H1 (cell line): ENCODE results near the gene TMC6. TPM values are rescaled to one million over a fixed set of nuclear protein-coding genes. Genes with fewer than 3 reads are reported as not detected.

Experiments
- CTCF ChIA-PET: fragments of 300-600 bp; sonication (Branson Sonifier 250); formaldehyde crosslinking; loops from one replicate; lab custom pipeline; 2021; ENCODE audit not compliant: partially characterized antibody; lab: Charles Lee
- POLR2A ChIA-PET: fragments of 300-600 bp; sonication (Branson Sonifier 250); formaldehyde crosslinking; loops from one replicate; lab custom pipeline; 2021; ENCODE audit warnings: inconsistent platforms; ENCODE audit not compliant: partially characterized antibody; lab: Charles Lee
- DNase-seq, 2 experiments: peaks; one replicate each; pipeline versions ENCODE4 v3.0.0 to v3.0.0-alpha.2; 2010 to 2022; ENCODE audit warnings: low spot score in 2 of 2, low read depth in 1 of 2, mixed read lengths in 1 of 2
- FAIRE-seq: peaks from 2 replicates; lab custom pipeline; 2011; peaks lifted over from hg19 to GRCh38; lab: Jason Lieb, UNC
- H2AFZ ChIP-seq: 2 replicates; pipeline ENCODE4 v1.8.1; 2012; ENCODE audit warnings: low read length, inconsistent platforms
- H2AK5ac ChIP-seq: 2 replicates; pipeline ENCODE4 v1.6.1; 2013; ENCODE audit warnings: low read depth, low read length
- H2BK120ac ChIP-seq: replicated peaks from 2 replicates; pipeline ENCODE3; 2013; ENCODE audit warnings: low read depth, low read length, inconsistent platforms
- H2BK12ac ChIP-seq: 2 replicates; pipeline ENCODE4 v1.6.1; 2013; ENCODE audit warnings: low read depth, low read length
- H2BK15ac ChIP-seq: 2 replicates; pipeline ENCODE4 v1.6.1; 2013; ENCODE audit warnings: low read length
- H2BK20ac ChIP-seq: 2 replicates; pipeline ENCODE4 v1.6.1; 2013; ENCODE audit warnings: low read length
- H2BK5ac ChIP-seq: 2 replicates; pipeline ENCODE4 v1.6.1; 2013; ENCODE audit warnings: low read depth, low read length
- H3K14ac ChIP-seq: 2 replicates; pipeline ENCODE4 v1.6.1; 2013; ENCODE audit warnings: inconsistent platforms; ENCODE audit not compliant: insufficient read length
- H3K18ac ChIP-seq: 2 replicates; pipeline ENCODE4 v1.6.1; 2013; ENCODE audit warnings: low read length; ENCODE audit errors: extremely low read depth
- H3K23ac ChIP-seq: 2 replicates; pipeline ENCODE4 v1.6.1; 2013; ENCODE audit warnings: inconsistent platforms; ENCODE audit not compliant: insufficient read length
- H3K23me2 ChIP-seq: 2 replicates; pipeline ENCODE4 v1.6.1; 2013; ENCODE audit warnings: low read depth, low read length
- H3K27ac ChIP-seq: 2 replicates; pipeline ENCODE4 v1.6.1; 2011; ENCODE audit warnings: low read depth, low read length, inconsistent platforms
- H3K27me3 ChIP-seq, 4 experiments: replicated peaks in 1 of 4; 1 replicate in 1 of 4; 2 replicates in 3 of 4; pipeline versions ENCODE4 v1.6.1 to v1.8.1; 2011 to 2013; ENCODE audit warnings: low read length in 3 of 4, mild to moderate bottlenecking in 3 of 4, inconsistent platforms in 2 of 4, mixed read lengths in 2 of 4, moderate library complexity in 1 of 4; ENCODE audit not compliant: control insufficient read depth in 3 of 4, insufficient read depth in 3 of 4; ENCODE audit errors: extremely low read depth in 1 of 4
- H3K36me3 ChIP-seq, 4 experiments: 2 replicates each; pipeline versions ENCODE4 v1.6.1 to v1.8.1; 2011 to 2013; ENCODE audit warnings: mild to moderate bottlenecking in 4 of 4, low read length in 3 of 4, moderate library complexity in 2 of 4, control low read depth in 1 of 4, inconsistent platforms in 1 of 4; ENCODE audit not compliant: insufficient read depth in 4 of 4, control insufficient read depth in 2 of 4
- H3K4ac ChIP-seq: replicated peaks from 2 replicates; pipeline ENCODE3; 2013; ENCODE audit warnings: low read length, low read depth, mixed read lengths, inconsistent platforms; ENCODE audit not compliant: insufficient read length
- H3K4me1 ChIP-seq, 4 experiments: replicated peaks in 1 of 4; 1 replicate in 1 of 4; 2 replicates in 3 of 4; pipeline versions ENCODE4 v1.6.1 to v1.8.1; 2011 to 2013; ENCODE audit warnings: low read length in 3 of 4, inconsistent platforms in 2 of 4, mixed read lengths in 1 of 4; ENCODE audit not compliant: insufficient read depth in 4 of 4, control insufficient read depth in 3 of 4
- H3K4me2 ChIP-seq, 2 experiments: 2 replicates each; pipeline versions ENCODE4 v1.6.1 to v1.8.1; 2011 to 2013; ENCODE audit warnings: low read depth in 2 of 2, low read length in 2 of 2, control low read depth in 1 of 2, inconsistent platforms in 1 of 2, mild to moderate bottlenecking in 1 of 2; ENCODE audit not compliant: insufficient read depth in 1 of 2
- H3K4me3 ChIP-seq, 4 experiments: fragments of 200-600, 300-600 bp in 1 of 4; sonication (generic), shearing (Covaris generic), sonication (Bioruptor Twin) in 1 of 4; 2 replicates each; pipeline versions ENCODE4 v1.5.1 to v1.8.1; 2011 to 2016; ENCODE audit warnings: low read length in 4 of 4, low read depth in 3 of 4, control low read depth in 2 of 4, inconsistent platforms in 2 of 4, mild to moderate bottlenecking in 2 of 4, mixed read lengths in 1 of 4, moderate library complexity in 1 of 4; ENCODE audit not compliant: insufficient read depth in 2 of 4; ENCODE audit errors: extremely low read depth in 1 of 4
- H3K56ac ChIP-seq: replicated peaks from 2 replicates; pipeline ENCODE3; 2013; ENCODE audit warnings: low read depth, mild to moderate bottlenecking, mixed read lengths, low read length, inconsistent platforms; ENCODE audit not compliant: insufficient read length
- H3K79me1 ChIP-seq: 2 replicates; pipeline ENCODE4 v1.6.1; 2013; ENCODE audit warnings: low read depth, low read length, control low read depth
- H3K79me2 ChIP-seq, 2 experiments: 2 replicates each; pipeline versions ENCODE4 v1.6.1 to v1.8.1; 2012 to 2013; ENCODE audit warnings: low read length in 2 of 2, mild to moderate bottlenecking in 2 of 2, inconsistent platforms in 1 of 2; ENCODE audit not compliant: insufficient read depth in 2 of 2, control insufficient read depth in 1 of 2
- H3K9ac ChIP-seq, 4 experiments: replicated peaks in 1 of 4; 1 replicate in 1 of 4; 2 replicates in 3 of 4; pipeline versions ENCODE4 v1.6.1 to v1.8.1; 2011 to 2013; ENCODE audit warnings: low read depth in 3 of 4, low read length in 3 of 4, control low read depth in 2 of 4, mild to moderate bottlenecking in 2 of 4, moderate library complexity in 2 of 4, inconsistent platforms in 1 of 4; ENCODE audit errors: extremely low read depth in 1 of 4
- H3K9me3 ChIP-seq, 2 experiments: 2 replicates each; pipeline versions ENCODE4 v1.6.1 to v1.8.1; 2012 to 2013; ENCODE audit warnings: mild to moderate bottlenecking in 2 of 2, moderate library complexity in 2 of 2, control low read depth in 1 of 2, inconsistent platforms in 1 of 2, low read depth in 1 of 2, low read length in 1 of 2, mixed read lengths in 1 of 2; ENCODE audit not compliant: insufficient read depth in 2 of 2
- H4K20me1 ChIP-seq, 2 experiments: replicated peaks in 1 of 2; 2 replicates each; pipeline versions ENCODE3 to v1.8.1; 2011 to 2013; ENCODE audit warnings: inconsistent platforms in 2 of 2, low read length in 2 of 2, mild to moderate bottlenecking in 1 of 2; ENCODE audit not compliant: insufficient read depth in 2 of 2, control insufficient read depth in 1 of 2
- H4K5ac ChIP-seq: 2 replicates; pipeline ENCODE4 v1.6.1; 2013; ENCODE audit warnings: low read length, low read depth, mixed read lengths, inconsistent platforms; ENCODE audit not compliant: insufficient read length
- H4K8ac ChIP-seq: 2 replicates; pipeline ENCODE4 v1.8.0; 2013; ENCODE audit warnings: mild to moderate bottlenecking, moderate library complexity, low read length, inconsistent platforms; ENCODE audit not compliant: insufficient read depth; ENCODE audit errors: extremely low read depth
- H4K91ac ChIP-seq: replicated peaks from 2 replicates; pipeline ENCODE3; 2013; ENCODE audit warnings: low read length, mixed read lengths, inconsistent platforms; ENCODE audit not compliant: insufficient read length
- BCL11A ChIP-seq, 2 experiments: IDR thresholded peaks; one replicate each; pipeline ENCODE4 v1.6.1; 2011; ENCODE audit warnings: low read depth in 2 of 2, low read length in 2 of 2, mild to moderate bottlenecking in 2 of 2
- BRCA1 ChIP-seq: IDR thresholded peaks from 2 replicates; pipeline ENCODE4 v1.6.1; 2012; ENCODE audit warnings: low read depth, low read length, improper control_type of control experiment
- CBX5 ChIP-seq: fragments of 300-800, 300-1000 bp; sonication (generic); IDR thresholded peaks from 2 replicates; pipeline ENCODE4 v1.7.1; 2016; ENCODE audit warnings: antibody characterized with exemption, low read length, low read depth
- NANOG ChIP-seq: IDR thresholded peaks from 2 replicates; pipeline ENCODE4 v1.6.1; 2011; ENCODE audit warnings: low read length, low read depth, mild to moderate bottlenecking, inconsistent platforms; ENCODE audit not compliant: insufficient read depth, poor library complexity, severe bottlenecking
- RFX5 ChIP-seq: IDR thresholded peaks from 2 replicates; pipeline ENCODE4 v1.6.1; 2011; ENCODE audit warnings: low read depth, low read length, improper control_type of control experiment, borderline replicate concordance
- WGBS, 2 experiments: shearing (Covaris generic) in 1 of 2; methylation state at CpG; one replicate each; pipeline versions ENCODE4 v1.1.6 to v1.1.7; 2013 to 2015; ENCODE audit warnings: low lambda C conversion rate in 2 of 2, mixed read lengths in 2 of 2, inconsistent platforms in 1 of 2, low coverage in 1 of 2, missing lambda C conversion rate in 1 of 2; ENCODE audit not compliant: insufficient replicate concordance in 2 of 2, insufficient coverage in 1 of 2, insufficient read length in 1 of 2; ENCODE audit errors: extremely low coverage in 1 of 2, missing lambda C conversion rate in 1 of 2; 5-methylcytosine and 5-hydroxymethylcytosine counted together
- polyA plus RNA-seq, 7 experiments: library from polyadenylated mRNA; depleted of rRNA in 3 of 7; stranded (reverse) in 5 of 7; unstranded in 2 of 7; fragments of >200 nt in 5 of 7; fragments of 200-250 nt in 2 of 7; gene quantifications; 1 replicate in 5 of 7; 2 replicates in 1 of 7; 4 replicates in 1 of 7; pipeline versions ENCODE4 v1.2.1 to v1.2.3, GENCODE V29; 2011 to 2013; ENCODE audit warnings: missing spikeins in 2 of 7, mixed read lengths in 2 of 7
- total RNA-seq: library from RNA; stranded (reverse); fragmentation: NEBNext Ultra II Directional; extraction: Animal tissue kit (Norgen Biotek cat#: 25700); gene quantifications from 2 replicates; pipeline ENCODE4 v1.2.1, GENCODE V29; 2021

TMC6 gene
- total and polyA plus RNA-seq, 2 of the 8 experiments (the other 6 are each of a cell fraction or from before 2014, with no cell fraction given), result 39.4 to 77.6 TPM

DNA sequence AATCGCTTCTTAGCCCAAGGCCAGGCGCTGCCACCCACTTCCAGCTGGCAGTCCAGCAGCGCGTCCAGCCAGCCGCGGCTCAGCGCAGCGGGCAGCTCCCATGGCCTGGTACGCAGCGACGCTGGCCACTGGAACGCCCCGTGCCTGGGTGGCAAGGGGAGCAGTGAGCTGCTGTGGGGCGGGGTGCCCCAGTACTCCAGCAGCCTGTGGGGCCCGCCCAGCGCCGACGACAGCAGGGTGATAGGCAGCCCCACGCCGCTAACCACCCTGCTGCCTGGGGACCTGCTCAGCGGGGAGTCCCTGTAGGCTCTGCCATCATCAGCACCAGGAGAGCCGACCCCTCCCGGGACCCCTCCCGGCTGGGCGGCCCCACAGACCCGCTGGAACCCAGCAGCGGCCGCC, 24.0 kb downstream of the TMC6 start:
- no peak overlapping the region for H3K18ac ChIP-seq
- H3K36me3 ChIP-seq, result peaks cover 2 to 47% (median 33%) of the 10 kb centered on the region in 4 experiments; a peak in 7 of 8 replicates
- H2BK15ac ChIP-seq, result no peak overlapping the region
- no peak overlapping the region for H4K91ac ChIP-seq
- H3K4me1 ChIP-seq, result no peaks in the 10 kb centered on the region
- no peak for DNase-seq
- no peak overlapping the region for H2BK5ac ChIP-seq
- WGBS, 2 experiments, result 90% methylated on average over 28 of the region's 28 CpGs; no CpG with 5 or more reads in 1 of the 2 experiments
- no peak overlapping the region for H3K4me2 ChIP-seq
- peaks cover 7 to 10% of the 10 kb centered on the region in 2 experiments; a peak in 3 of 4 replicates for H3K9me3 ChIP-seq
- no peaks in the 10 kb centered on the region for H3K27me3 ChIP-seq
- POLR2A ChIA-PET, result no interaction called here
- H2BK20ac ChIP-seq, result no peak overlapping the region
- H2AFZ ChIP-seq, result no peak overlapping the region
- no peak overlapping the region for H3K56ac ChIP-seq
- H4K5ac ChIP-seq, result no peak overlapping the region
- H3K14ac ChIP-seq, result no peak overlapping the region
- CTCF ChIA-PET, result interaction anchor here (2.3 kb wide), 1 partner anchor 20 kb away, joined by 9 read pairs; no protein-coding TSS in a partner anchor
- H3K23me2 ChIP-seq, result no peaks in the 10 kb centered on the region
- TF ChIP-seq BRCA1 (no peak), NANOG (no peak), CBX5 (no peak), RFX5 (no peak), BCL11A (IDR thresholded peaks at IDR 0.05; ENCODE audit: low read depth in 2 of 2, low read length in 2 of 2) (no peak)
- TF ChIP-seq, all 59 proteins: peak for 0
- Histone ChIP-seq H3K9ac (no peak overlapping the region), H2BK120ac (no peak overlapping the region), H2AK5ac (no peak overlapping the region), H3K4me3 (no peak overlapping the region), H4K8ac (no peak overlapping the region), H3K4ac (no peak overlapping the region), H3K79me1 (no peaks in the 10 kb centered on the region), H2BK12ac (no peak overlapping the region), H3K27ac (no peak overlapping the region), H4K20me1 (peaks cover 0 to 2% of the 10 kb centered on the region in 2 experiments), H3K23ac (no peak overlapping the region), H3K79me2 (no peaks in the 10 kb centered on the region)
- FAIRE-seq, result no peak
